Stimulated activated naive B cell treated with anti-CD40 and anti-IgM and Interleukin-4, amounts not matched to agents 10 μg/mL and 1 μg/mL and 100 μg/mL, for 72 hours (primary cell): ENCODE data around the gene SLC28A3.

Experiments
- ATAC-seq, 2 donors: fragments of 150-1000 bp; cut with Tn5 transposase; replicated peaks; 2 replicates each; pipeline ENCODE4 v1.10.0; 2021; ENCODE audit warnings: moderate library complexity in 1 of 2
- DNase-seq: peaks from one replicate; pipeline ENCODE4 v3.0.0; 2021
- H3K27ac Mint-ChIP-seq: one replicate; pipeline ENCODE4 v1.8.0; 2022; ENCODE audit warnings: mild to moderate bottlenecking, mixed read lengths
- H3K27me3 Mint-ChIP-seq, 2 donors: one replicate each; pipeline ENCODE4 v1.8.0; 2022; ENCODE audit warnings: mixed read lengths in 2 of 2
- H3K36me3 Mint-ChIP-seq, 2 donors: one replicate each; pipeline ENCODE4 v1.8.0; 2022; ENCODE audit warnings: mixed read lengths in 2 of 2, mild to moderate bottlenecking in 1 of 2
- H3K4me1 Mint-ChIP-seq, 2 donors: one replicate each; pipeline ENCODE4 v1.8.0; 2022; ENCODE audit warnings: mixed read lengths in 2 of 2, mild to moderate bottlenecking in 1 of 2
- H3K4me3 Mint-ChIP-seq, 2 donors: one replicate each; pipeline ENCODE4 v1.8.0; 2022; ENCODE audit warnings: mild to moderate bottlenecking in 2 of 2, mixed read lengths in 2 of 2, moderate library complexity in 1 of 2
- H3K9me3 Mint-ChIP-seq, 2 donors: one replicate each; pipeline ENCODE4 v1.8.0; 2022; ENCODE audit warnings: mixed read lengths in 2 of 2, mild to moderate bottlenecking in 1 of 2

SLC28A3 gene

GRCh38 chr9:84327184-84327583 lies 13.4 kb downstream of the SLC28A3 start:
- Mint-ChIP-seq H3K36me3 (no peaks in the 10 kb centered on the region), H3K9me3 (peaks cover 3 to 4% of the 10 kb centered on the region in 2 donors), H3K27me3 (peaks cover 9 to 17% of the 10 kb centered on the region in 2 donors), H3K4me3 (no peak overlapping the region), H3K4me1 (no peaks in the 10 kb centered on the region), H3K27ac (no peak overlapping the region)
- DNase-seq (no peak), ATAC-seq (no peak)

GRCh38 chr9:84325347-84325973 lies 15.1 kb downstream of the SLC28A3 start:
- DNase-seq, result no peak
- Mint-ChIP-seq H3K9me3 (peaks cover 3 to 4% of the 10 kb centered on the region in 2 donors), H3K27ac (no peak overlapping the region), H3K27me3 (peaks cover 0 to 6% of the 10 kb centered on the region in 2 donors), H3K36me3 (no peaks in the 10 kb centered on the region), H3K4me1 (no peaks in the 10 kb centered on the region), H3K4me3 (no peak overlapping the region)
- no peak for ATAC-seq

GRCh38 chr9:84324811-84325210 lies 15.7 kb downstream of the SLC28A3 start:
- H3K9me3 Mint-ChIP-seq, result peaks cover 3 to 4% of the 10 kb centered on the region in 2 donors
- no peaks in the 10 kb centered on the region for H3K4me1 Mint-ChIP-seq
- H3K36me3 Mint-ChIP-seq, result no peaks in the 10 kb centered on the region
- H3K27ac Mint-ChIP-seq, result no peak overlapping the region
- ATAC-seq, result no peak
- H3K27me3 Mint-ChIP-seq, result peaks cover 0 to 6% of the 10 kb centered on the region in 2 donors
- H3K4me3 Mint-ChIP-seq, result no peak overlapping the region
- DNase-seq, result no peak

- Mint-ChIP-seq H3K4me3 (no peak overlapping the region), H3K27me3 (peaks cover 0 to 2% of the 10 kb centered on the region in 2 donors), H3K9me3 (peaks cover 2% of the 10 kb centered on the region in 2 donors), H3K4me1 (no peaks in the 10 kb centered on the region), H3K27ac (no peak overlapping the region), H3K36me3 (no peaks in the 10 kb centered on the region)
- no peak for DNase-seq
- ATAC-seq, result no peak
These were observed 16.7 kb downstream of the SLC28A3 start for GRCh38 chr9:84323858-84324257.

GRCh38 chr9:84322828-84323227 lies 17.7 kb downstream of the SLC28A3 start:
- Mint-ChIP-seq H3K4me3 (no peak overlapping the region), H3K36me3 (no peaks in the 10 kb centered on the region), H3K9me3 (no peaks in the 10 kb centered on the region), H3K27ac (no peak overlapping the region), H3K27me3 (peaks cover 0 to 3% of the 10 kb centered on the region in 2 donors), H3K4me1 (no peaks in the 10 kb centered on the region)
- DNase-seq, result no peak
- ATAC-seq, result no peak

- no peaks in the 10 kb centered on the region for H3K36me3 Mint-ChIP-seq
- DNase-seq (no peak), ATAC-seq (no peak)
- no peaks in the 10 kb centered on the region for H3K9me3 Mint-ChIP-seq
- no peak overlapping the region for H3K4me3 Mint-ChIP-seq
- no peak overlapping the region for H3K27ac Mint-ChIP-seq
- H3K27me3 Mint-ChIP-seq, result peaks cover 0 to 8% of the 10 kb centered on the region in 2 donors
- no peaks in the 10 kb centered on the region for H3K4me1 Mint-ChIP-seq
These were observed 20.3 kb downstream of the SLC28A3 start for GRCh38 chr9:84320231-84320630.

- Mint-ChIP-seq H3K27ac (no peak overlapping the region), H3K36me3 (no peaks in the 10 kb centered on the region), H3K4me1 (no peaks in the 10 kb centered on the region), H3K27me3 (peaks cover 0 to 13% of the 10 kb centered on the region in 2 donors), H3K9me3 (no peaks in the 10 kb centered on the region), H3K4me3 (no peak overlapping the region)
- ATAC-seq, result no peak
- DNase-seq, result no peak
These were observed 20.9 kb downstream of the SLC28A3 start for GRCh38 chr9:84319632-84320031.

GRCh38 chr9:84318981-84319380 lies 21.6 kb downstream of the SLC28A3 start:
- no peak for ATAC-seq
- Mint-ChIP-seq H3K4me3 (no peak overlapping the region), H3K36me3 (no peaks in the 10 kb centered on the region), H3K27ac (no peak overlapping the region), H3K9me3 (no peaks in the 10 kb centered on the region), H3K4me1 (no peaks in the 10 kb centered on the region), H3K27me3 (peaks cover 0 to 14% of the 10 kb centered on the region in 2 donors)
- DNase-seq, result no peak

GRCh38 chr9:84317563-84317962 lies 23.0 kb downstream of the SLC28A3 start:
- Mint-ChIP-seq H3K4me1 (no peaks in the 10 kb centered on the region), H3K36me3 (no peaks in the 10 kb centered on the region), H3K4me3 (no peak overlapping the region), H3K27me3 (peaks cover 6 to 19% of the 10 kb centered on the region in 2 donors), H3K27ac (no peak overlapping the region), H3K9me3 (no peaks in the 10 kb centered on the region)
- ATAC-seq (no peak), DNase-seq (no peak)

GRCh38 chr9:84315278-84315877 lies 25.2 kb downstream of the SLC28A3 start:
- Mint-ChIP-seq H3K27ac (no peak overlapping the region), H3K4me1 (peaks cover 0 to 2% of the 10 kb centered on the region in 2 donors), H3K4me3 (no peak overlapping the region), H3K27me3 (peaks cover 6 to 19% of the 10 kb centered on the region in 2 donors), H3K36me3 (no peaks in the 10 kb centered on the region), H3K9me3 (no peaks in the 10 kb centered on the region)
- DNase-seq (peak; percentile 22), ATAC-seq (peak; percentile 63 to 72)

GRCh38 chr9:84314306-84314705 lies 26.3 kb downstream of the SLC28A3 start:
- no peak for ATAC-seq
- no peak for DNase-seq
- H3K4me1 Mint-ChIP-seq, result peaks cover 0 to 2% of the 10 kb centered on the region in 2 donors
- H3K36me3 Mint-ChIP-seq, result no peaks in the 10 kb centered on the region
- H3K27me3 Mint-ChIP-seq, result peaks cover 6 to 19% of the 10 kb centered on the region in 2 donors
- no peaks in the 10 kb centered on the region for H3K9me3 Mint-ChIP-seq
- H3K27ac Mint-ChIP-seq, result no peak overlapping the region
- H3K4me3 Mint-ChIP-seq, result no peak overlapping the region

- no peak for DNase-seq
- Mint-ChIP-seq H3K4me3 (no peak overlapping the region), H3K9me3 (no peaks in the 10 kb centered on the region), H3K27me3 (peaks cover 11 to 13% of the 10 kb centered on the region in 2 donors), H3K4me1 (peaks cover 0 to 2% of the 10 kb centered on the region in 2 donors), H3K27ac (peak overlapping the region; percentile 43), H3K36me3 (no peaks in the 10 kb centered on the region)
- no peak for ATAC-seq
These were observed 29.7 kb downstream of the SLC28A3 start for GRCh38 chr9:84310883-84311282.

GRCh38 chr9:84305497-84306131 lies 34.9 kb downstream of the SLC28A3 start:
- no peak overlapping the region for H3K4me3 Mint-ChIP-seq
- DNase-seq, result no peak
- no peaks in the 10 kb centered on the region for H3K9me3 Mint-ChIP-seq
- ATAC-seq, result no peak
- H3K4me1 Mint-ChIP-seq, result no peaks in the 10 kb centered on the region
- H3K27me3 Mint-ChIP-seq, result peaks cover 0 to 7% of the 10 kb centered on the region in 2 donors
- no peak overlapping the region for H3K27ac Mint-ChIP-seq
- H3K36me3 Mint-ChIP-seq, result no peaks in the 10 kb centered on the region

- H3K4me3 Mint-ChIP-seq, result no peak overlapping the region
- DNase-seq (no peak), ATAC-seq (no peak)
- peaks cover 3 to 7% of the 10 kb centered on the region in 2 donors for H3K27me3 Mint-ChIP-seq
- H3K4me1 Mint-ChIP-seq, result no peaks in the 10 kb centered on the region
- H3K9me3 Mint-ChIP-seq, result no peaks in the 10 kb centered on the region
- no peaks in the 10 kb centered on the region for H3K36me3 Mint-ChIP-seq
- no peak overlapping the region for H3K27ac Mint-ChIP-seq
These were observed 36.4 kb downstream of the SLC28A3 start for GRCh38 chr9:84304166-84304565.

- H3K4me3 Mint-ChIP-seq, result no peak overlapping the region
- no peaks in the 10 kb centered on the region for H3K9me3 Mint-ChIP-seq
- no peak for DNase-seq
- no peak for ATAC-seq
- H3K27me3 Mint-ChIP-seq, result peaks cover 7% of the 10 kb centered on the region in 2 donors
- no peaks in the 10 kb centered on the region for H3K36me3 Mint-ChIP-seq
- H3K4me1 Mint-ChIP-seq, result no peaks in the 10 kb centered on the region
- H3K27ac Mint-ChIP-seq, result no peak overlapping the region
These were observed 37.5 kb downstream of the SLC28A3 start for GRCh38 chr9:84303061-84303460.
